ENCODE data around the gene TMEM139.

TMEM139 gene

GRCh38 chr7:143247372-143247771 lies 37.4 kb upstream of the TMEM139 start:
- TF ChIP-seq CTCF (IDR thresholded peaks at IDR 0.05; ENCODE audit: low read depth, low read length) (no peak), EZH2phosphoT487 (IDR thresholded peaks at IDR 0.05; ENCODE audit: low read depth) (no peak)
- peaks cover 6% of the 10 kb centered on the region; the same call in 1 of the 2 replicates for H3K4me1 ChIP-seq (ENCODE audit: low read length)
- no peaks in the 10 kb centered on the region for H3K9me3 ChIP-seq (ENCODE audit: insufficient read depth, low read length)
- H3K36me3 ChIP-seq (replicated peaks; ENCODE audit: low read depth, low read length) = no peaks in the 10 kb centered on the region
- H3K27me3 ChIP-seq (ENCODE audit: low read depth, low read length) = peaks cover 6% of the 10 kb centered on the region; the same call in 1 of the 2 replicates
- H4K20me1 ChIP-seq (ENCODE audit: insufficient read depth, low read length) = no peaks in the 10 kb centered on the region
- no peak overlapping the region for H3K27ac ChIP-seq (ENCODE audit: low read length)
- H2AFZ ChIP-seq (ENCODE audit: low read depth, low read length) = no peak overlapping the region
- no peak overlapping the region for H3K4me3 ChIP-seq (ENCODE audit: low read length)
- no peak overlapping the region for H3K9ac ChIP-seq (ENCODE audit: low read length)
- H3K79me2 ChIP-seq (ENCODE audit: low read length) = no peaks in the 10 kb centered on the region
- H3K4me2 ChIP-seq (ENCODE audit: low read length) = no peak overlapping the region

GRCh38 chr7:143248761-143249354 lies 35.9 kb upstream of the TMEM139 start:
- Histone ChIP-seq H3K79me2 (ENCODE audit: low read length) (no peaks in the 10 kb centered on the region), H3K9me3 (ENCODE audit: insufficient read depth, low read length) (no peaks in the 10 kb centered on the region), H3K27ac (ENCODE audit: low read length) (no peak overlapping the region), H3K36me3 (replicated peaks; ENCODE audit: low read depth, low read length) (no peaks in the 10 kb centered on the region), H3K4me1 (ENCODE audit: low read length) (peaks cover 6% of the 10 kb centered on the region; the same call in 1 of the 2 replicates), H2AFZ (ENCODE audit: low read depth, low read length) (no peak overlapping the region), H3K4me3 (ENCODE audit: low read length) (no peak overlapping the region), H3K4me2 (ENCODE audit: low read length) (no peak overlapping the region), H4K20me1 (ENCODE audit: insufficient read depth, low read length) (no peaks in the 10 kb centered on the region), H3K27me3 (ENCODE audit: low read depth, low read length) (peaks cover under 1% of the 10 kb centered on the region; the same call in 1 of the 2 replicates), H3K9ac (ENCODE audit: low read length) (no peak overlapping the region)
- TF ChIP-seq CTCF (IDR thresholded peaks at IDR 0.05; ENCODE audit: low read depth, low read length) (no peak), EZH2phosphoT487 (IDR thresholded peaks at IDR 0.05; ENCODE audit: low read depth) (no peak)

GRCh38 chr7:143250199-143250598 lies 34.6 kb upstream of the TMEM139 start:
- H3K4me1 ChIP-seq (ENCODE audit: low read length) = peaks cover 6% of the 10 kb centered on the region; the same call in 1 of the 2 replicates
- no peak overlapping the region for H3K4me2 ChIP-seq (ENCODE audit: low read length)

GRCh38 chr7:143250822-143251221 lies 33.9 kb upstream of the TMEM139 start:
- H3K79me2 ChIP-seq (ENCODE audit: low read length) = no peaks in the 10 kb centered on the region
- no peaks in the 10 kb centered on the region for H3K9me3 ChIP-seq (ENCODE audit: insufficient read depth, low read length)
- no peaks in the 10 kb centered on the region for H4K20me1 ChIP-seq (ENCODE audit: insufficient read depth, low read length)
- H3K4me2 ChIP-seq (ENCODE audit: low read length) = no peak overlapping the region
- no peak overlapping the region for H2AFZ ChIP-seq (ENCODE audit: low read depth, low read length)
- H3K4me3 ChIP-seq (ENCODE audit: low read length) = no peak overlapping the region
- TF ChIP-seq EZH2phosphoT487 (IDR thresholded peaks at IDR 0.05; ENCODE audit: low read depth) (no peak), CTCF (IDR thresholded peaks at IDR 0.05; ENCODE audit: low read depth, low read length) (no peak)
- H3K27me3 ChIP-seq (ENCODE audit: low read depth, low read length) = no peaks in the 10 kb centered on the region
- H3K4me1 ChIP-seq (ENCODE audit: low read length) = peaks cover 6% of the 10 kb centered on the region; the same call in 1 of the 2 replicates
- no peak overlapping the region for H3K27ac ChIP-seq (ENCODE audit: low read length)
- H3K9ac ChIP-seq (ENCODE audit: low read length) = no peak overlapping the region
- no peaks in the 10 kb centered on the region for H3K36me3 ChIP-seq (replicated peaks; ENCODE audit: low read depth, low read length)

More at GRCh38 chr7:143250199-143250598, 34.6 kb upstream of the TMEM139 start:
- TF ChIP-seq CTCF (IDR thresholded peaks at IDR 0.05; ENCODE audit: low read depth, low read length) (no peak), EZH2phosphoT487 (IDR thresholded peaks at IDR 0.05; ENCODE audit: low read depth) (no peak)
- Histone ChIP-seq H3K36me3 (replicated peaks; ENCODE audit: low read depth, low read length) (no peaks in the 10 kb centered on the region), H2AFZ (ENCODE audit: low read depth, low read length) (no peak overlapping the region), H3K27me3 (ENCODE audit: low read depth, low read length) (no peaks in the 10 kb centered on the region; the same call in 1 of the 2 replicates), H4K20me1 (ENCODE audit: insufficient read depth, low read length) (no peaks in the 10 kb centered on the region), H3K9me3 (ENCODE audit: insufficient read depth, low read length) (no peaks in the 10 kb centered on the region), H3K9ac (ENCODE audit: low read length) (no peak overlapping the region), H3K27ac (ENCODE audit: low read length) (no peak overlapping the region), H3K79me2 (ENCODE audit: low read length) (no peaks in the 10 kb centered on the region), H3K4me3 (ENCODE audit: low read length) (no peak overlapping the region)

All from OCI-LY3 (cell line).